ENCODE measurements around the gene NPTX2.

The NPTX2 gene

DNA sequence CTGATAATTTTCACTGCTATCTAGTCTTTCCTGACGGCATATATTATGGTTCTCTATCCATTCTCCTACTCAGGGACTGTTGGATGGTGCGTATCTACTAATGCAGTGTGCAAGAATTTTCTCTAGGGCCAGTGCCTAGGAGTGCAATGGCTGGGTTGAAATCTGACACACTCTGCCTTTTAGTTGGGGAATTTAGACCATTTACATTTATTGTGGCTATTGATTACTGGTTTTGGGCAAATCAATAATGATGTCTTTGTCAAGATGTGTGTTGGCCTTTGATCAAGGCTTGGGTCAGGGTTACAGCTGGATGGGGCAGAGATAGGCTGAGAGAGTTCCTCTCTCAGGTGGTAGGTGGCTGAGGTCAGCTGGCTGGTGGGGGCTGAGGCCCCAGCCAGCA is 21.8 kb downstream of the NPTX2 start:
- no peak overlapping the region for H3K27ac ChIP-seq (ENCODE audit: low read length)
- no peak overlapping the region for H3K4me3 ChIP-seq (ENCODE audit: low read length)
- H3K9me3 ChIP-seq (ENCODE audit: insufficient read depth, low read depth, low read length): peaks cover 4% of the 10 kb centered on the region; the same call in 1 of the 2 replicates
- no peaks in the 10 kb centered on the region; the same call in 1 of the 2 replicates for H3K27me3 ChIP-seq (ENCODE audit: insufficient read depth, low read length)
- H3K4me1 ChIP-seq (ENCODE audit: insufficient read depth, low read length): no peaks in the 10 kb centered on the region
- H3K9ac ChIP-seq (ENCODE audit: low read depth, low read length): no peak overlapping the region
- H3K36me3 ChIP-seq (ENCODE audit: insufficient read depth, low read depth, low read length): no peaks in the 10 kb centered on the region

GRCh38 chr7:98640375-98640774 is 23.3 kb downstream of the NPTX2 start:
- Histone ChIP-seq H3K9ac (ENCODE audit: low read depth, low read length) (no peak overlapping the region), H3K36me3 (ENCODE audit: insufficient read depth, low read depth, low read length) (no peaks in the 10 kb centered on the region), H3K9me3 (ENCODE audit: insufficient read depth, low read depth, low read length) (peaks cover 4% of the 10 kb centered on the region; the same call in 1 of the 2 replicates), H3K4me1 (ENCODE audit: insufficient read depth, low read length) (no peaks in the 10 kb centered on the region), H3K27me3 (ENCODE audit: insufficient read depth, low read length) (no peaks in the 10 kb centered on the region; the same call in 1 of the 2 replicates), H3K4me3 (ENCODE audit: low read length) (no peak overlapping the region), H3K27ac (ENCODE audit: low read length) (no peak overlapping the region)

- H3K9ac ChIP-seq (ENCODE audit: low read depth, low read length): no peak overlapping the region
- no peak overlapping the region for H3K27ac ChIP-seq (ENCODE audit: low read length)
- H3K36me3 ChIP-seq (ENCODE audit: insufficient read depth, low read depth, low read length): no peaks in the 10 kb centered on the region
- H3K4me3 ChIP-seq (ENCODE audit: low read length): no peak overlapping the region
- no peaks in the 10 kb centered on the region; the same call in 1 of the 2 replicates for H3K27me3 ChIP-seq (ENCODE audit: insufficient read depth, low read length)
- peaks cover 4% of the 10 kb centered on the region; the same call in 1 of the 2 replicates for H3K9me3 ChIP-seq (ENCODE audit: insufficient read depth, low read depth, low read length)
- no peaks in the 10 kb centered on the region for H3K4me1 ChIP-seq (ENCODE audit: insufficient read depth, low read length)
Observed at GRCh38 chr7:98641646-98642500, 24.8 kb downstream of the NPTX2 start.

DNA sequence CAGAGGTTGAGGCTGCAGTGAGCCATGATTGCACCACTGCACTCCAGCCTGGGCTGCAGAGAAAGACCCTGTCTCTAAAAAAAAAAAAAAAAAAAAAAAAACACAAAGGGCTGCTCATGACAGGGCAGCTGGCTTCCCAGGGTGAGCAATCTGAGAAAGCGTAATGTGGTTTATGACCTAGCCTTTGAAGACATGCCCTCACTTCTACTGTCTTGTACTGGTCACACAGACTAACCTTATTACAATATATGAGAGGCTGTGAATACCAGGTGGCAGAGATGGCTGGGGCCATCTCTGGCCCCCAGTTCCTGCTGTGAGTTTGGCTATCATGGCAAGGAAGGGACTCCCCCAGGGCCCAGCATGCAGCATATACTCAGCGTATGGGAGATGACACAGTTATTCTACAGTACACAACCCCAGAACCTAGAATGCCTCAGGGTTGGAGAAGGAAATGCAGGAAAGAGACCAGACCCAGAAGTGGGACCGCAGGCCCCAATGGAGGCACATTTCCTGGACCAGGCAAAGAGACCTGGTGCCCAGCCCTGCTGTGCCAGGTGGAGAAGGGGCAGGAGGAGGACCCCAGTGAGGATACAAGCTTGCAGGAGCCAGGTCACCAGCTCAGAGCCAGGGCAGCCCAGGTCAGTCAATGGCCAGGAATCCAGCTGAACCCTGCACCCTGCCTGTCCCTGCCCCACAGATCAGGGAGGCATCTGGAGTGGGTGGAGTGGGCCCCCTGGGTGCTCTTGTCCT is 26.3 kb downstream of the NPTX2 start:
- H3K9ac ChIP-seq (ENCODE audit: low read depth, low read length): no peak overlapping the region

DNA sequence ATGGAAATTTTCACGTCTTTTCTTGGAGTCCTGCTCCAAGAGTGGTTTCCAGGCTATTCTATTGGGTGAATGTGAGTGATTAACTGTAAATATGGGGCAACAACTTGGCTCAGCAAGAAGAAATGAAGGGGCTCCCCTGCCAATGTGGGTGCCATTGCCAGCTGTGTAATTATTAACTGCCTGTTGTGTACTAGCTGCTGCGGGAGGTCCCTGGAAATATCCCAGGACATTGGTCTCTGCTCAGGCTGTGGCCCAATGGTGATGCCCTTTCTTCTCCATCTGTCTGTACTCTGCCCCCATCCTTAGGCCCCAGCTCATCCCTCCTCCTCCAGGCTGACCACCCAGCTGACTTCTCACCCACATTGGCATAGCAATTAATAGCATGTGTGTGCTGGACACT is 29.4 kb downstream of the NPTX2 start:
- no peaks in the 10 kb centered on the region for H3K36me3 ChIP-seq (ENCODE audit: insufficient read depth, low read depth, low read length)
- H3K4me3 ChIP-seq (ENCODE audit: low read length): no peak overlapping the region
- H3K4me1 ChIP-seq (ENCODE audit: insufficient read depth, low read length): no peaks in the 10 kb centered on the region
- no peaks in the 10 kb centered on the region for H3K9me3 ChIP-seq (ENCODE audit: insufficient read depth, low read depth, low read length)
- no peak overlapping the region for H3K9ac ChIP-seq (ENCODE audit: low read depth, low read length)
- H3K27me3 ChIP-seq (ENCODE audit: insufficient read depth, low read length): no peaks in the 10 kb centered on the region
- no peak overlapping the region for H3K27ac ChIP-seq (ENCODE audit: low read length)

More for the DNA sequence above, 26.3 kb downstream of the NPTX2 start:
- Histone ChIP-seq H3K27me3 (ENCODE audit: insufficient read depth, low read length) (no peaks in the 10 kb centered on the region), H3K4me1 (ENCODE audit: insufficient read depth, low read length) (no peaks in the 10 kb centered on the region), H3K4me3 (ENCODE audit: low read length) (no peak overlapping the region), H3K9me3 (ENCODE audit: insufficient read depth, low read depth, low read length) (peaks cover 4% of the 10 kb centered on the region; the same call in 1 of the 2 replicates), H3K36me3 (ENCODE audit: insufficient read depth, low read depth, low read length) (no peaks in the 10 kb centered on the region), H3K27ac (ENCODE audit: low read length) (no peak overlapping the region)

GRCh38 chr7:98647326-98647725 is 30.2 kb downstream of the NPTX2 start:
- no peak overlapping the region for H3K9ac ChIP-seq (ENCODE audit: low read depth, low read length)
- no peaks in the 10 kb centered on the region for H3K4me1 ChIP-seq (ENCODE audit: insufficient read depth, low read length)
- no peaks in the 10 kb centered on the region for H3K27me3 ChIP-seq (ENCODE audit: insufficient read depth, low read length)

DNA sequence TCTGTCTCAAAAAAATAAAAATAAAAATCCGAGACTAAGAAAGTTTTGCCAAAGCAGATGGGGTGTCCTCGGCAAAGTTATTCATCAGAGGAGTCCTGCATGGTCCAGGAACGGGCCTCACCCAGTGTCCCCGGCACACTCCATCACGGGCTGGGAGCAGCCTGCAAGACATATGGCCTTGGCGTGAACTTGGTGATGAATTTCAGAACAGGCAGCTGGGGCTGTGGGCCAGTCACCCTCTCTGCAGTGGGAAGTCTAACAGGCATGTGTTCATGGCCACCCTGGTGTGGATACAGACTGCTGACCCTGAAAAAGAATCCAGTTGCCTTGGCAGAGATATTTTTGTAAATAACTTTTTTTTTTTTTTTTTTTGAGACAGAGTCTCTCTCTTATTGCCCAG is 34.7 kb downstream of the NPTX2 start:
- no peaks in the 10 kb centered on the region for H3K27me3 ChIP-seq (ENCODE audit: insufficient read depth, low read length)
- H3K36me3 ChIP-seq (ENCODE audit: insufficient read depth, low read depth, low read length): no peaks in the 10 kb centered on the region
- H3K9ac ChIP-seq (ENCODE audit: low read depth, low read length): no peak overlapping the region
- no peak overlapping the region for H3K27ac ChIP-seq (ENCODE audit: low read length)
- no peaks in the 10 kb centered on the region for H3K9me3 ChIP-seq (ENCODE audit: insufficient read depth, low read depth, low read length)
- H3K4me3 ChIP-seq (ENCODE audit: low read length): no peak overlapping the region
- no peaks in the 10 kb centered on the region for H3K4me1 ChIP-seq (ENCODE audit: insufficient read depth, low read length)

More at GRCh38 chr7:98647326-98647725, 30.2 kb downstream of the NPTX2 start:
- Histone ChIP-seq H3K4me3 (ENCODE audit: low read length) (no peak overlapping the region), H3K27ac (ENCODE audit: low read length) (no peak overlapping the region), H3K9me3 (ENCODE audit: insufficient read depth, low read depth, low read length) (no peaks in the 10 kb centered on the region), H3K36me3 (ENCODE audit: insufficient read depth, low read depth, low read length) (no peaks in the 10 kb centered on the region)

- no peaks in the 10 kb centered on the region for H3K4me1 ChIP-seq (ENCODE audit: insufficient read depth, low read length)
- no peaks in the 10 kb centered on the region for H3K9me3 ChIP-seq (ENCODE audit: insufficient read depth, low read depth, low read length)
- no peaks in the 10 kb centered on the region for H3K27me3 ChIP-seq (ENCODE audit: insufficient read depth, low read length)
- no peaks in the 10 kb centered on the region for H3K36me3 ChIP-seq (ENCODE audit: insufficient read depth, low read depth, low read length)
- no peak overlapping the region for H3K27ac ChIP-seq (ENCODE audit: low read length)
- H3K9ac ChIP-seq (ENCODE audit: low read depth, low read length): no peak overlapping the region
- H3K4me3 ChIP-seq (ENCODE audit: low read length): no peak overlapping the region
Observed at GRCh38 chr7:98653601-98654310, 36.7 kb downstream of the NPTX2 start.

DNA sequence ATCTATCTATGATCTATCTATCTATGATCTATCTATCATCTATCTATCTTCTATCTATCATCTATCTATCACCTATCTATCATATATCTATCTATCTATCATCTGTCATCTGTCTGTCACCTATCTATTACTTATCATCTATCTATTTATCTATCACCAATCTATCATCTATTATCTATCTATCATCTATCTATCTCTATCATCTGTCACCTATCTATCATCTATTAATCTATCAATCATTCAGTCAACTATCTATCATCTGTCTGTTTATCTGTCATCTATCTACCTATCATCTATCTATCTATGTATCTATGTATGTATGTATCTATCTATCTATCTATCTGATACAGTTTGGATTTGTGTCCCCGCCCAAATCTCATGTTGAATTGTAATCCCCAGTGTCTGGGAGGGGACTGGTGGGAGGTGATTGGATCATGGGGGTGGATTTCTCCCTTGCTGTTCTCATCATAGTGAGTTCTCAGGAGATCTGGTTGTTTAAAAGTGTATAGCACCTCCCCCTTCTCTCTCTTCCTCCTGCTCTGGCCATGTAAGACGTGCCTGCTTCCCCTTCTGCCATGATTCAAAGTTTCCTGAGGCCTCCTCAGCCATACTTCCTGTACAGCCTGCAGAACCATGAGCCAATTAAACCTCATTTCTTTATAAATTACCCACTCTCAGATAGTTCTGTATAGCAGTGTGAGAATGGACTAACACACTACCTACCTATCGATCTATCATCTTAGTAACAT is 37.6 kb downstream of the NPTX2 start:
- H3K4me1 ChIP-seq (ENCODE audit: insufficient read depth, low read length): no peaks in the 10 kb centered on the region
- no peaks in the 10 kb centered on the region for H3K27me3 ChIP-seq (ENCODE audit: insufficient read depth, low read length)

DNA sequence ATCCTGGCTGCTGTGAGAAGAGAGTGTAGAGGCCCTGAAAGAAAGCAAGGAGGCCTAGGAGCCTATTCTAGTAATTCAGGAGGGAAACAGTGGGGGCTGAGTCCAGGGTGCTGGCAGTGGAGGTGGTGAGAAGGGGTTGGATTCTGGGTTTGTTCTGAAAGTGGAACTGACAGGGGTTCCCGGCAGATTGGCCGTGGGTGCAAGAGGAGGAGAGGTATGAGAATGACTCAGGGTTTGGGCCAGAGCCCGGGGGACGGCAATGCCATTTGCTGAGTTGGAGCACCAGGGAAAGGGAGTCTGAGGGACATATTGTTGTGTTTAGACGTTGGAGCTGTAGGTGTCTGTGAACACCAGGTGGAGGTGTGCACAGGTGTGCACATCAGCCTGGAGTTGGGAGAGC is 38.5 kb downstream of the NPTX2 start:
- Histone ChIP-seq H3K4me3 (ENCODE audit: low read length) (no peak overlapping the region), H3K27me3 (ENCODE audit: insufficient read depth, low read length) (no peaks in the 10 kb centered on the region), H3K9me3 (ENCODE audit: insufficient read depth, low read depth, low read length) (no peaks in the 10 kb centered on the region), H3K27ac (ENCODE audit: low read length) (no peak overlapping the region), H3K9ac (ENCODE audit: low read depth, low read length) (no peak overlapping the region), H3K4me1 (ENCODE audit: insufficient read depth, low read length) (no peaks in the 10 kb centered on the region), H3K36me3 (ENCODE audit: insufficient read depth, low read depth, low read length) (no peaks in the 10 kb centered on the region)

More for the DNA sequence above, 37.6 kb downstream of the NPTX2 start:
- Histone ChIP-seq H3K27ac (ENCODE audit: low read length) (no peak overlapping the region), H3K36me3 (ENCODE audit: insufficient read depth, low read depth, low read length) (no peaks in the 10 kb centered on the region), H3K9me3 (ENCODE audit: insufficient read depth, low read depth, low read length) (no peaks in the 10 kb centered on the region), H3K4me3 (ENCODE audit: low read length) (no peak overlapping the region), H3K9ac (ENCODE audit: low read depth, low read length) (no peak overlapping the region)

GRCh38 chr7:98656899-98657298 is 39.8 kb downstream of the NPTX2 start:
- Histone ChIP-seq H3K27ac (ENCODE audit: low read length) (no peak overlapping the region), H3K4me3 (ENCODE audit: low read length) (no peak overlapping the region), H3K4me1 (ENCODE audit: insufficient read depth, low read length) (no peaks in the 10 kb centered on the region), H3K9me3 (ENCODE audit: insufficient read depth, low read depth, low read length) (no peaks in the 10 kb centered on the region), H3K27me3 (ENCODE audit: insufficient read depth, low read length) (no peaks in the 10 kb centered on the region), H3K9ac (ENCODE audit: low read depth, low read length) (no peak overlapping the region), H3K36me3 (ENCODE audit: insufficient read depth, low read depth, low read length) (no peaks in the 10 kb centered on the region)
